ENCODE measurements around the gene SLC35A3. TPM values are rescaled to one million over a fixed set of nuclear protein-coding genes. Genes with fewer than 3 reads are reported as not detected.

SLC35A3 gene
- total RNA-seq, 4 donors from 2014 or later = 4.6 to 10.3 (median 8.2) TPM

GRCh38 chr1:99988210-99988765 is 18.5 kb downstream of the SLC35A3 start:
- intact Hi-C loops (cut with DNase I; ENCODE audit: low total_unique reads) (no loop called here), in situ Hi-C loops (cut with MboI; ENCODE audit: low sequenced_read_pairs in 4 of 4) (no loop called here)
- H3K27me3 ChIP-seq = no peaks in the 10 kb centered on the region
- H3K4me3 ChIP-seq = no peak overlapping the region
- no peaks in the 10 kb centered on the region for H3K4me1 ChIP-seq
- peaks cover 0 to 8% (median 0%) of the 10 kb centered on the region in 3 donors for H3K9me3 ChIP-seq
- H3K27ac ChIP-seq = no peak overlapping the region
- TF ChIP-seq POLR2A (IDR thresholded peaks at IDR 0.05) = no peak
- TF ChIP-seq CTCF (IDR thresholded peaks at IDR 0.05 in 4 of 5, conservative IDR thresholded peaks at IDR 0.05 in 1 of 5) = no peak
- peaks cover 0 to 15% of the 10 kb centered on the region in 2 donors for H3K36me3 ChIP-seq
- ATAC-seq (no peak), DNase-seq (no peak)

GRCh38 chr1:99992044-99992722 is 22.4 kb downstream of the SLC35A3 start:
- in situ Hi-C loops (cut with MboI; ENCODE audit: low sequenced_read_pairs in 4 of 4) (no loop called here), intact Hi-C loops (cut with DNase I; ENCODE audit: low total_unique reads) (no loop called here)
- no peak for DNase-seq
- Histone ChIP-seq H3K9me3 (no peaks in the 10 kb centered on the region), H3K27me3 (no peaks in the 10 kb centered on the region), H3K4me1 (no peaks in the 10 kb centered on the region), H3K36me3 (peaks cover 0 to 30% of the 10 kb centered on the region in 2 donors), H3K27ac (no peak overlapping the region), H3K4me3 (no peak overlapping the region)
- no peak for TF ChIP-seq CTCF (IDR thresholded peaks at IDR 0.05 in 4 of 5, conservative IDR thresholded peaks at IDR 0.05 in 1 of 5)
- no peak for TF ChIP-seq POLR2A (IDR thresholded peaks at IDR 0.05)
- ATAC-seq = no peak

- intact Hi-C loops (cut with DNase I; ENCODE audit: low total_unique reads) = no loop called here
- Histone ChIP-seq H3K4me1 (no peaks in the 10 kb centered on the region), H3K27ac (no peak overlapping the region), H3K27me3 (no peaks in the 10 kb centered on the region), H3K36me3 (peaks cover 0 to 30% of the 10 kb centered on the region in 2 donors), H3K4me3 (no peak overlapping the region), H3K9me3 (no peaks in the 10 kb centered on the region)
- ATAC-seq (no peak), DNase-seq (no peak)
- TF ChIP-seq CTCF (IDR thresholded peaks at IDR 0.05 in 4 of 5, conservative IDR thresholded peaks at IDR 0.05 in 1 of 5) (no peak), POLR2A (IDR thresholded peaks at IDR 0.05) (no peak)
- in situ Hi-C loops (cut with MboI; ENCODE audit: low sequenced_read_pairs in 4 of 4) = no loop called here
Measured at GRCh38 chr1:99992760-99993467, 23.1 kb downstream of the SLC35A3 start.

GRCh38 chr1:99993468-99993845 is 23.7 kb downstream of the SLC35A3 start:
- Histone ChIP-seq H3K9me3 (no peaks in the 10 kb centered on the region), H3K27me3 (no peaks in the 10 kb centered on the region), H3K4me1 (no peaks in the 10 kb centered on the region), H3K36me3 (peaks cover 0 to 30% of the 10 kb centered on the region in 2 donors), H3K27ac (no peak overlapping the region), H3K4me3 (no peak overlapping the region)
- ATAC-seq (no peak), DNase-seq (no peak)
- TF ChIP-seq CTCF (IDR thresholded peaks at IDR 0.05 in 4 of 5, conservative IDR thresholded peaks at IDR 0.05 in 1 of 5) = no peak
- intact Hi-C loops (cut with DNase I; ENCODE audit: low total_unique reads) = no loop called here
- in situ Hi-C loops (cut with MboI; ENCODE audit: low sequenced_read_pairs in 4 of 4) = no loop called here

Measured in gastrocnemius medialis (tissue), 4 donors.